ENCODE measurements around the gene VWA1. TPM values are rescaled to one million over a fixed set of nuclear protein-coding genes. Genes with fewer than 3 reads are reported as not detected.
"Not testable (repeated sequence)": the region's sequence is repeated elsewhere in the genome, so short reads cannot be mapped to it uniquely, and the experiment has no call there.

Gene VWA1
- total RNA-seq, 1 donor from 2014 or later, result 44.5 TPM

DNA sequence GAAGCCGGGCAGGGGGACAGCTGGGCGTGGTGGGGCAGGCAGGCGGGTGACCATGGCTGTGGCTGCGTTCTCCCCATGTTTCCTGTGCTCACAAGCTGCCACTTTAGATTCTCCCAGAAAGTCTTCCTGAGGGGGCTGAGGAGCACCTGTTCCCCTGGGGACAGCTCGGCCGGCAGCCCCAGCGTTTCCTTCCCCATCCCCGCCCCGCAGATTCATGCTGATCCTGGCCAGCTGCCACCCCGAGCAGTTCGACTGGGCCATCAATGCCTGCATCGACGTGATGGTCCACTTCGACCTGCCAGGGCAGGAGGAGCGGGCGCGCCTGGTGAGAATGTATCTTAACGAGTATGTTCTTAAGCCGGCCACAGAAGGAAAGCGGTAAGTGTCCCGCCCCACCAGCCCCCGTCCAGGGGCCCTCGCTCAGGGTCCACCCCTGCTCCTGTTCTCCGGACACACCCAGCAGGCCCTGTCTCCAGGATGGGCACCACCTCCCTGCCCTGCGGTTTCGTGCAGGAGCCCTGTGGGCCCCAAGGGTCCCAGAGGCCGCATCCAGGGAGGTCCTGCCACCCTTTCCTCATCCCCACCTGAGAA lies 25.1 kb downstream of the VWA1 start:
- H3K4me1 Mint-ChIP-seq (ENCODE audit: unreplicated experiment), result no peaks in the 10 kb centered on the region
- H3K27ac Mint-ChIP-seq, result no peak overlapping the region
- no peak for DNase-seq (ENCODE audit: extremely low spot score, unreplicated experiment)
- H3K4me3 Mint-ChIP-seq, result no peak overlapping the region
- H3K9me3 Mint-ChIP-seq, result no peaks in the 10 kb centered on the region
- no peaks in the 10 kb centered on the region for H3K27me3 Mint-ChIP-seq
- no peaks in the 10 kb centered on the region for H3K36me3 Mint-ChIP-seq
- TF ChIP-seq, protein P1, sequence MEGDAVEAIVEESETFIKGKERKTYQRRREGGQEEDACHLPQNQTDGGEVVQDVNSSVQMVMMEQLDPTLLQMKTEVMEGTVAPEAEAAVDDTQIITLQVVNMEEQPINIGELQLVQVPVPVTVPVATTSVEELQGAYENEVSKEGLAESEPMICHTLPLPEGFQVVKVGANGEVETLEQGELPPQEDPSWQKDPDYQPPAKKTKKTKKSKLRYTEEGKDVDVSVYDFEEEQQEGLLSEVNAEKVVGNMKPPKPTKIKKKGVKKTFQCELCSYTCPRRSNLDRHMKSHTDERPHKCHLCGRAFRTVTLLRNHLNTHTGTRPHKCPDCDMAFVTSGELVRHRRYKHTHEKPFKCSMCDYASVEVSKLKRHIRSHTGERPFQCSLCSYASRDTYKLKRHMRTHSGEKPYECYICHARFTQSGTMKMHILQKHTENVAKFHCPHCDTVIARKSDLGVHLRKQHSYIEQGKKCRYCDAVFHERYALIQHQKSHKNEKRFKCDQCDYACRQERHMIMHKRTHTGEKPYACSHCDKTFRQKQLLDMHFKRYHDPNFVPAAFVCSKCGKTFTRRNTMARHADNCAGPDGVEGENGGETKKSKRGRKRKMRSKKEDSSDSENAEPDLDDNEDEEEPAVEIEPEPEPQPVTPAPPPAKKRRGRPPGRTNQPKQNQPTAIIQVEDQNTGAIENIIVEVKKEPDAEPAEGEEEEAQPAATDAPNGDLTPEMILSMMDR (conservative IDR thresholded peaks at IDR 0.05), result no peak

DNA sequence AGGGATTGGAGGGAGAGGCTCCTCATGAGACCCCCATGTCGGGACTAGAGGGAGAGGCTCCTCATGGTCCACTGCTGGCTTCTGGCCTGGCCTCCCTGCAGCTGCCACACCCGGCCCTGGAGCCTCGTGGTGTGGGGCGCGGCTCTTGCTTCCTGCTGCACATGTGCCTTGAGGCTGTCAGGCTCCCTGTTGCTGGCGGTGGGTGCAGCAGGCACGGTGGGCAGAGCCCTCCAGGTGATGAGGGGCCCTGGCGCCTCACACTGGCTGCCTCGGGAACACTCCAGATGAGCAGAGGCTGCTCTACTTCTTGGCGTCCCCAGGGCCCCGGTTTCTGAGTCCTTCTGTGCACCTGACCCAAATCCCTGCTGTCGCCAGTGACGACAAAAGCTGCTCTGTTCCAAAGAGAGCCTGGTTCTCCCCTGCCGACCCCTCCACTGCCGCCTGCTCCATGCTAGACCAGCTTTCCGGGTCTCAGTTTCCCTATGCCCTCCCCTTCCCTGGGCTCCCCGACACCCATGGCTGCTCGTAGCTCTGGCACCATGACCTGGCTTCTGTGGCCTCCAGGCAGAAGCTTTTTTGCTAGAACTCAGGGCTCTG lies 26.3 kb downstream of the VWA1 start:
- H3K27me3 Mint-ChIP-seq, result no peaks in the 10 kb centered on the region
- H3K4me3 Mint-ChIP-seq, result no peak overlapping the region
- H3K36me3 Mint-ChIP-seq, result no peaks in the 10 kb centered on the region
- no peaks in the 10 kb centered on the region for H3K4me1 Mint-ChIP-seq (ENCODE audit: unreplicated experiment)
- DNase-seq (ENCODE audit: extremely low spot score, unreplicated experiment), result no peak
- H3K9me3 Mint-ChIP-seq, result no peaks in the 10 kb centered on the region
- TF ChIP-seq, protein P1 (conservative IDR thresholded peaks at IDR 0.05), result no peak
- no peak overlapping the region for H3K27ac Mint-ChIP-seq

- Mint-ChIP-seq H3K36me3 (no peaks in the 10 kb centered on the region), H3K4me3 (no peak overlapping the region), H3K27me3 (no peaks in the 10 kb centered on the region), H3K4me1 (ENCODE audit: unreplicated experiment) (no peaks in the 10 kb centered on the region), H3K9me3 (no peaks in the 10 kb centered on the region), H3K27ac (no peak overlapping the region)
- TF ChIP-seq, protein P1 (conservative IDR thresholded peaks at IDR 0.05), result no peak
- no peak for DNase-seq (ENCODE audit: extremely low spot score, unreplicated experiment)
Measured at GRCh38 chr1:1462318-1462966, 27.0 kb downstream of the VWA1 start.

DNA sequence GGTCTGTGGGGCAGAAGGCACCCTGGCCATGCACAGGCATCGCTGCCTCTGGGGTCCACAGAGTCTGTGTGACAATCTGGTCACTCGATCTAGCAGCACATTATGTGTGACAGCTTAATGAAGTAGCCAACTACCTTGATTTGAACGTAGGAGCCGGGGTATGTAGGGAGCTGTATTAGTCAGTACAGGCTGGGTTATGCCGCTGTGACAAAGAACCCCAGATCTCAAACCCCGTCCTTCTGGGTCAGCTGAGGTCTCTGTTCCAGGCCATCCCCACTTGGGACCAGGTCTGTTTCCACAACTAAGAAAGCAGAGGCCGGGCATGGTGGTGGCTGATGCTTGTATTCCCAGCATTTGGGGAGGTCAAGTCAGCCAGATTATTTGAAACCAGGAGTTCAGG lies 27.8 kb downstream of the VWA1 start:
- DNase-seq (ENCODE audit: extremely low spot score, unreplicated experiment), result no peak
- Mint-ChIP-seq H3K9me3 (no peaks in the 10 kb centered on the region), H3K27me3 (no peaks in the 10 kb centered on the region), H3K36me3 (no peaks in the 10 kb centered on the region), H3K4me3 (no peak overlapping the region), H3K27ac (no peak overlapping the region), H3K4me1 (ENCODE audit: unreplicated experiment) (no peaks in the 10 kb centered on the region)
- TF ChIP-seq, protein P1 (conservative IDR thresholded peaks at IDR 0.05), result no peak

- not testable (repeated sequence) for H3K27me3 Mint-ChIP-seq; H3K27ac Mint-ChIP-seq; H3K9me3 Mint-ChIP-seq; H3K36me3 Mint-ChIP-seq; DNase-seq (ENCODE audit: extremely low spot score, unreplicated experiment); H3K4me3 Mint-ChIP-seq
- peaks cover 14% of the 10 kb centered on the region for H3K4me1 Mint-ChIP-seq (ENCODE audit: unreplicated experiment)
Measured at GRCh38 chr1:1468196-1468985, 32.9 kb downstream of the VWA1 start.
